GM12878 (cell line): ENCODE data around the gene CNTNAP2. TPM values are rescaled to one million over a fixed set of nuclear protein-coding genes. Genes with fewer than 3 reads are reported as not detected.

Experiments
- ATAC-seq: fragments of 200-7000 bp; cut with Tn5 transposase; 3 replicates; pipeline ENCODE4 v1.9.1; 2020; ENCODE audit warnings: mild to moderate bottlenecking, moderate library complexity
- BruUV-seq: library from RNA; stranded (reverse); fragments of 400-500 nt; replicated peaks from 2 replicates; lab custom pipeline; 2021; lab: Mats Ljungman, UMichigan
- CTCF ChIA-PET: fragments of 300-600 bp; sonication (Branson Sonifier 250); formaldehyde crosslinking; extraction: SDS; loops from one replicate; lab custom pipeline; 2021; ENCODE audit warnings: inconsistent platforms; lab: Yijun Ruan, JAX
- POLR2A ChIA-PET: fragments of 350-600 bp; formaldehyde crosslinking; extraction: SDS; loops from one replicate; lab custom pipeline; 2021; ENCODE audit warnings: inconsistent platforms; lab: Charles Lee
- RAD21 ChIA-PET: fragments of 300-600 bp; sonication (Branson Sonifier 250); formaldehyde crosslinking; loops from one replicate; lab custom pipeline; 2023; ENCODE audit warnings: antibody characterized with exemption; ENCODE audit not compliant: unreplicated experiment; lab: Charles Lee
- SMC1A ChIA-PET: fragments of 300-600 bp; sonication (Branson Sonifier 250); formaldehyde crosslinking; loops from one replicate; lab custom pipeline; 2023; ENCODE audit not compliant: unreplicated experiment, uncharacterized antibody; lab: Charles Lee
- DNase-seq: peaks from one replicate; pipeline ENCODE4 v3.0.0-alpha.2; 2011; ENCODE audit warnings: low read depth, low spot score
- FAIRE-seq: peaks from 3 replicates; lab custom pipeline; 2011; peaks lifted over from hg19 to GRCh38; lab: Jason Lieb, UNC
- H2AFZ ChIP-seq: 2 replicates; pipeline ENCODE4 v1.6.0; 2011; ENCODE audit warnings: low read depth, low read length, control low read depth; ENCODE audit not compliant: control insufficient read depth
- H3K27ac ChIP-seq: 2 replicates; pipeline ENCODE4 v1.5.1; 2011; ENCODE audit warnings: control low read depth; ENCODE audit not compliant: control insufficient read depth, insufficient read depth
- H3K27me3 ChIP-seq, 2 experiments: replicated peaks in 1 of 2; 2 replicates each; pipeline versions ENCODE4 v1.6.0 to v1.6.1; 2011; ENCODE audit warnings: low read length in 1 of 2; ENCODE audit not compliant: control insufficient read depth in 2 of 2, insufficient read depth in 2 of 2
- H3K36me3 ChIP-seq, 2 experiments: 2 replicates each; pipeline ENCODE4 v1.5.1; 2011; ENCODE audit warnings: low read length in 1 of 2; ENCODE audit not compliant: control insufficient read depth in 2 of 2, insufficient read depth in 2 of 2
- H3K4me1 ChIP-seq: 2 replicates; pipeline ENCODE4 v1.6.1; 2011; ENCODE audit warnings: mild to moderate bottlenecking, low read length, moderate library complexity, mixed read lengths; ENCODE audit not compliant: control insufficient read depth, insufficient read depth
- H3K4me2 ChIP-seq: 2 replicates; pipeline ENCODE4 v1.6.0; 2011; ENCODE audit warnings: control low read depth; ENCODE audit not compliant: control insufficient read depth, insufficient read depth
- H3K4me3 ChIP-seq: fragments of 200-600 bp; sonication (generic); 2 replicates; pipeline ENCODE4 v1.5.1; 2016
- H3K79me2 ChIP-seq: 2 replicates; pipeline ENCODE4 v1.6.0; 2011; ENCODE audit warnings: low read length; ENCODE audit not compliant: control insufficient read depth, insufficient read depth
- H3K9ac ChIP-seq: 2 replicates; pipeline ENCODE4 v1.8.0; 2011; ENCODE audit warnings: low read length, control low read depth, mixed read lengths; ENCODE audit not compliant: control insufficient read depth, insufficient read depth
- H3K9me3 ChIP-seq: replicated peaks from 3 replicates; pipeline ENCODE4 v1.5.1; 2011; ENCODE audit warnings: mild to moderate bottlenecking, low read length; ENCODE audit not compliant: control insufficient read depth, insufficient read depth
- H4K20me1 ChIP-seq: 2 replicates; pipeline ENCODE4 v1.6.0; 2011; ENCODE audit not compliant: control insufficient read depth, insufficient read depth
- MTA2 ChIP-seq: fragments of 450-650 bp; IDR thresholded peaks from 2 replicates; pipeline ENCODE4 v1.6.1; 2016; ENCODE audit warnings: low read depth, mild to moderate bottlenecking, moderate library complexity
- TCF3 ChIP-seq: IDR thresholded peaks from 2 replicates; pipeline ENCODE4 v1.6.1; 2012; ENCODE audit warnings: low read depth, mild to moderate bottlenecking, low read length, borderline replicate concordance; ENCODE audit not compliant: insufficient read depth
- WGBS: methylation state at CpG from one replicate; pipeline ENCODE4 v1.1.6; 2016; ENCODE audit warnings: low lambda C conversion rate; ENCODE audit not compliant: insufficient replicate concordance, insufficient coverage; ENCODE audit errors: missing lambda C conversion rate; 5-methylcytosine and 5-hydroxymethylcytosine counted together
- in situ Hi-C: fragments of 300-500 bp; cut with MboI; formaldehyde crosslinking; loops from 9 replicates; pipeline ENCODE4 v1.14.3; 2018; ENCODE audit warnings: mixed read lengths
- intact Hi-C: fragments of 100-400 bp; cut with micrococcal nuclease; formaldehyde crosslinking; loops from one replicate; pipeline ENCODE4 v1.14.2; 2022; ENCODE audit not compliant: unreplicated experiment
- polyA plus RNA-seq, 11 experiments: library from polyadenylated mRNA; depleted of rRNA in 4 of 11; unstranded in 6 of 11; stranded (reverse) in 5 of 11; fragments of >200 nt; fragmentation: Nextera tagmentation in 4 of 11; fragmentation: Illumina TruSeq in 1 of 11; extraction: Ambion mirVana in 4 of 11; extraction: Trizol in 1 of 11; gene quantifications; 1 replicate in 1 of 11; 2 replicates in 10 of 11; pipeline versions ENCODE4 v1.2.1 to v1.2.3, GENCODE V29; 2011 to 2016; ENCODE audit warnings: inconsistent platforms in 2 of 11, missing spikeins in 2 of 11, low read depth in 1 of 11
- total RNA-seq, 4 experiments: library from RNA; depleted of rRNA in 3 of 4; stranded (reverse); fragments of >200 nt in 3 of 4; fragmentation: Illumina TruSeq in 1 of 4; extraction: Trizol in 1 of 4; gene quantifications; 2 replicates each; pipeline versions ENCODE4 v1.2.1 to v1.2.3, GENCODE V29; 2013 to 2021
- TF ChIP-seq, protein P1 (sequence below): IDR thresholded peaks from 2 replicates; pipeline ENCODE4 v1.6.1; 2012; ENCODE audit warnings: improper control_type of control experiment, low read depth, low read length; ENCODE audit not compliant: insufficient replicate concordance

CNTNAP2 gene
- total and polyA plus RNA-seq, 10 of the 15 experiments (the other 5 are each of a cell fraction or from before 2014, with no cell fraction given) = 0.03 to 0.08 (median 0.03) TPM; not detected in 7

- TF ChIP-seq, protein P1, sequence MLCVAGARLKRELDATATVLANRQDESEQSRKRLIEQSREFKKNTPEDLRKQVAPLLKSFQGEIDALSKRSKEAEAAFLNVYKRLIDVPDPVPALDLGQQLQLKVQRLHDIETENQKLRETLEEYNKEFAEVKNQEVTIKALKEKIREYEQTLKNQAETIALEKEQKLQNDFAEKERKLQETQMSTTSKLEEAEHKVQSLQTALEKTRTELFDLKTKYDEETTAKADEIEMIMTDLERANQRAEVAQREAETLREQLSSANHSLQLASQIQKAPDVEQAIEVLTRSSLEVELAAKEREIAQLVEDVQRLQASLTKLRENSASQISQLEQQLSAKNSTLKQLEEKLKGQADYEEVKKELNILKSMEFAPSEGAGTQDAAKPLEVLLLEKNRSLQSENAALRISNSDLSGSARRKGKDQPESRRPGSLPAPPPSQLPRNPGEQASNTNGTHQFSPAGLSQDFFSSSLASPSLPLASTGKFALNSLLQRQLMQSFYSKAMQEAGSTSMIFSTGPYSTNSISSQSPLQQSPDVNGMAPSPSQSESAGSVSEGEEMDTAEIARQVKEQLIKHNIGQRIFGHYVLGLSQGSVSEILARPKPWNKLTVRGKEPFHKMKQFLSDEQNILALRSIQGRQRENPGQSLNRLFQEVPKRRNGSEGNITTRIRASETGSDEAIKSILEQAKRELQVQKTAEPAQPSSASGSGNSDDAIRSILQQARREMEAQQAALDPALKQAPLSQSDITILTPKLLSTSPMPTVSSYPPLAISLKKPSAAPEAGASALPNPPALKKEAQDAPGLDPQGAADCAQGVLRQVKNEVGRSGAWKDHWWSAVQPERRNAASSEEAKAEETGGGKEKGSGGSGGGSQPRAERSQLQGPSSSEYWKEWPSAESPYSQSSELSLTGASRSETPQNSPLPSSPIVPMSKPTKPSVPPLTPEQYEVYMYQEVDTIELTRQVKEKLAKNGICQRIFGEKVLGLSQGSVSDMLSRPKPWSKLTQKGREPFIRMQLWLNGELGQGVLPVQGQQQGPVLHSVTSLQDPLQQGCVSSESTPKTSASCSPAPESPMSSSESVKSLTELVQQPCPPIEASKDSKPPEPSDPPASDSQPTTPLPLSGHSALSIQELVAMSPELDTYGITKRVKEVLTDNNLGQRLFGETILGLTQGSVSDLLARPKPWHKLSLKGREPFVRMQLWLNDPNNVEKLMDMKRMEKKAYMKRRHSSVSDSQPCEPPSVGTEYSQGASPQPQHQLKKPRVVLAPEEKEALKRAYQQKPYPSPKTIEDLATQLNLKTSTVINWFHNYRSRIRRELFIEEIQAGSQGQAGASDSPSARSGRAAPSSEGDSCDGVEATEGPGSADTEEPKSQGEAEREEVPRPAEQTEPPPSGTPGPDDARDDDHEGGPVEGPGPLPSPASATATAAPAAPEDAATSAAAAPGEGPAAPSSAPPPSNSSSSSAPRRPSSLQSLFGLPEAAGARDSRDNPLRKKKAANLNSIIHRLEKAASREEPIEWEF = no peak
Measured at GRCh38 chr7:147852833-147853232, 1736.2 kb downstream of the CNTNAP2 start (continued).

DNA sequence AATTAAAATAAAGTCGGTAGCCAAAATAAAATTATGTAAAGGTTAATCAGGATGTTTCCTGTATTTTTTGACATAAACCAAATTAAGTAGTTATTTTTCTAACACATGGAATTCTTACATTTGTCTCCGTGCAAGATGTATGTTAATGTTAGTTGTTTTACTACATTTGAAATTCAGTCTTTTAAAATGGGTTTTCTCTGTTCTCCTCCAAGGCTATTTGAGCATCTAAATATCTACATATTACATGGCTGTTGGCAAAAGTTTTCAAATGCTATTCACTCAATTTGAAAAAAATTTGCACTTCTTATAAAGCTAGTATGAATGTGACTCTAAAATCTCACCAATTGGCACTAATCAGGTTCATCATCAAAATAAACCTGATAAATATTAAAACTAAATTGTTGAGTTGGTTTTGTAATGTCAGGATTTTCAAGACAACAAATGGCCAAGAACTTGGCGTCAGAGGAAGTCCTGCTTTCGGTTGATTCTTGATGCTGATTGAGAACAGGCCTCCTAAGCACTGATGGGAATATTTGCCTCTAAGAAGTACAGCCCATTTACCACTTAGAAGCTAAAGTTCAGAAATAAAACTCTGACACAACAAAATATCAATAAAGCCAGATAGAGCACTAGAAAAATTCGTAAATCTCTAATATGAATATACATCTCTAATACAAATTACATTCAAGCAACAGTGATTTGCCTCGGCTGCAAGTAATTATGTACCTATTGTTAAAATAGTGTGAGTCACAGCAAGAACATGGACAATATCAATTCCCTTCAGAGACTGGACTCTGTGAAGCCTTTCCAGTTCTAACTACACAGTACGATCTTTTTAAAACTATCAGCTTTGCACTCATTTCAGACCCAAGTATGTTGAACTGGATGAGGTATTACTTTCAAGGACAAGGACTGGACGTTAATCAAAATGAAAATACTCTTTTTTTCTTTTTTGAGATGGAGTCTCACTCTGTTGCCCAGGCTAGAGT lies 1740.8 kb downstream of the CNTNAP2 start:
- Histone ChIP-seq H3K9me3 (no peaks in the 10 kb centered on the region), H3K4me2 (no peak overlapping the region), H3K27ac (no peak overlapping the region), H3K27me3 (no peaks in the 10 kb centered on the region), H3K79me2 (no peaks in the 10 kb centered on the region), H3K4me3 (no peak overlapping the region), H3K36me3 (no peaks in the 10 kb centered on the region), H4K20me1 (no peaks in the 10 kb centered on the region), H2AFZ (no peak overlapping the region), H3K4me1 (no peaks in the 10 kb centered on the region), H3K9ac (no peak overlapping the region)
- in situ Hi-C loops (no loop called here), intact Hi-C loops (no loop called here)
- RAD21 ChIA-PET = no interaction called here
- POLR2A ChIA-PET = no interaction called here
- no peak for FAIRE-seq
- BruUV-seq = no TSS peak
- TF ChIP-seq MTA2 (no peak), TCF3 (no peak)
- DNase-seq = no peak
- whole genome bisulfite sequencing = 25% methylated on average over 8 of the region's 8 CpGs
- no peak for ATAC-seq
- SMC1A ChIA-PET = no interaction called here
- CTCF ChIA-PET = interaction anchor here (0.7 kb wide), 1 partner anchor 33 kb away, joined by 3 read pairs; no protein-coding TSS in a partner anchor
